H1 (cell line): Measurements from ENCODE around the gene SPTBN5. TPM values are rescaled to one million over a fixed set of nuclear protein-coding genes. Genes with fewer than 3 reads are reported as not detected.

ENCODE experiments used
- CTCF ChIA-PET: fragments of 300-600 bp; sonication (Branson Sonifier 250); formaldehyde crosslinking; loops from one replicate; lab custom pipeline; 2021; ENCODE audit not compliant: partially characterized antibody; lab: Charles Lee
- POLR2A ChIA-PET: fragments of 300-600 bp; sonication (Branson Sonifier 250); formaldehyde crosslinking; loops from one replicate; lab custom pipeline; 2021; ENCODE audit warnings: inconsistent platforms; ENCODE audit not compliant: partially characterized antibody; lab: Charles Lee
- DNase-seq, 2 experiments: peaks; one replicate each; pipeline versions ENCODE4 v3.0.0 to v3.0.0-alpha.2; 2010 to 2022; ENCODE audit warnings: low spot score in 2 of 2, low read depth in 1 of 2, mixed read lengths in 1 of 2
- FAIRE-seq: peaks from 2 replicates; lab custom pipeline; 2011; peaks lifted over from hg19 to GRCh38; lab: Jason Lieb, UNC
- H2AFZ ChIP-seq: 2 replicates; pipeline ENCODE4 v1.8.1; 2012; ENCODE audit warnings: low read length, inconsistent platforms
- H2AK5ac ChIP-seq: 2 replicates; pipeline ENCODE4 v1.6.1; 2013; ENCODE audit warnings: low read depth, low read length
- H2BK120ac ChIP-seq: replicated peaks from 2 replicates; pipeline ENCODE3; 2013; ENCODE audit warnings: low read depth, low read length, inconsistent platforms
- H2BK12ac ChIP-seq: 2 replicates; pipeline ENCODE4 v1.6.1; 2013; ENCODE audit warnings: low read depth, low read length
- H2BK15ac ChIP-seq: 2 replicates; pipeline ENCODE4 v1.6.1; 2013; ENCODE audit warnings: low read length
- H2BK20ac ChIP-seq: 2 replicates; pipeline ENCODE4 v1.6.1; 2013; ENCODE audit warnings: low read length
- H2BK5ac ChIP-seq: 2 replicates; pipeline ENCODE4 v1.6.1; 2013; ENCODE audit warnings: low read depth, low read length
- H3K14ac ChIP-seq: 2 replicates; pipeline ENCODE4 v1.6.1; 2013; ENCODE audit warnings: inconsistent platforms; ENCODE audit not compliant: insufficient read length
- H3K18ac ChIP-seq: 2 replicates; pipeline ENCODE4 v1.6.1; 2013; ENCODE audit warnings: low read length; ENCODE audit errors: extremely low read depth
- H3K23ac ChIP-seq: 2 replicates; pipeline ENCODE4 v1.6.1; 2013; ENCODE audit warnings: inconsistent platforms; ENCODE audit not compliant: insufficient read length
- H3K23me2 ChIP-seq: 2 replicates; pipeline ENCODE4 v1.6.1; 2013; ENCODE audit warnings: low read depth, low read length
- H3K27ac ChIP-seq: 2 replicates; pipeline ENCODE4 v1.6.1; 2011; ENCODE audit warnings: low read depth, low read length, inconsistent platforms
- H3K27me3 ChIP-seq, 4 experiments: replicated peaks in 1 of 4; 1 replicate in 1 of 4; 2 replicates in 3 of 4; pipeline versions ENCODE4 v1.6.1 to v1.8.1; 2011 to 2013; ENCODE audit warnings: low read length in 3 of 4, mild to moderate bottlenecking in 3 of 4, inconsistent platforms in 2 of 4, mixed read lengths in 2 of 4, moderate library complexity in 1 of 4; ENCODE audit not compliant: control insufficient read depth in 3 of 4, insufficient read depth in 3 of 4; ENCODE audit errors: extremely low read depth in 1 of 4
- H3K36me3 ChIP-seq, 4 experiments: 2 replicates each; pipeline versions ENCODE4 v1.6.1 to v1.8.1; 2011 to 2013; ENCODE audit warnings: mild to moderate bottlenecking in 4 of 4, low read length in 3 of 4, moderate library complexity in 2 of 4, control low read depth in 1 of 4, inconsistent platforms in 1 of 4; ENCODE audit not compliant: insufficient read depth in 4 of 4, control insufficient read depth in 2 of 4
- H3K4ac ChIP-seq: replicated peaks from 2 replicates; pipeline ENCODE3; 2013; ENCODE audit warnings: low read length, low read depth, mixed read lengths, inconsistent platforms; ENCODE audit not compliant: insufficient read length
- H3K4me1 ChIP-seq, 4 experiments: replicated peaks in 1 of 4; 1 replicate in 1 of 4; 2 replicates in 3 of 4; pipeline versions ENCODE4 v1.6.1 to v1.8.1; 2011 to 2013; ENCODE audit warnings: low read length in 3 of 4, inconsistent platforms in 2 of 4, mixed read lengths in 1 of 4; ENCODE audit not compliant: insufficient read depth in 4 of 4, control insufficient read depth in 3 of 4
- H3K4me2 ChIP-seq, 2 experiments: 2 replicates each; pipeline versions ENCODE4 v1.6.1 to v1.8.1; 2011 to 2013; ENCODE audit warnings: low read depth in 2 of 2, low read length in 2 of 2, control low read depth in 1 of 2, inconsistent platforms in 1 of 2, mild to moderate bottlenecking in 1 of 2; ENCODE audit not compliant: insufficient read depth in 1 of 2
- H3K4me3 ChIP-seq, 4 experiments: fragments of 200-600, 300-600 bp in 1 of 4; sonication (generic), shearing (Covaris generic), sonication (Bioruptor Twin) in 1 of 4; 2 replicates each; pipeline versions ENCODE4 v1.5.1 to v1.8.1; 2011 to 2016; ENCODE audit warnings: low read length in 4 of 4, low read depth in 3 of 4, control low read depth in 2 of 4, inconsistent platforms in 2 of 4, mild to moderate bottlenecking in 2 of 4, mixed read lengths in 1 of 4, moderate library complexity in 1 of 4; ENCODE audit not compliant: insufficient read depth in 2 of 4; ENCODE audit errors: extremely low read depth in 1 of 4
- H3K56ac ChIP-seq: replicated peaks from 2 replicates; pipeline ENCODE3; 2013; ENCODE audit warnings: low read depth, mild to moderate bottlenecking, mixed read lengths, low read length, inconsistent platforms; ENCODE audit not compliant: insufficient read length
- H3K79me1 ChIP-seq: 2 replicates; pipeline ENCODE4 v1.6.1; 2013; ENCODE audit warnings: low read depth, low read length, control low read depth
- H3K79me2 ChIP-seq, 2 experiments: 2 replicates each; pipeline versions ENCODE4 v1.6.1 to v1.8.1; 2012 to 2013; ENCODE audit warnings: low read length in 2 of 2, mild to moderate bottlenecking in 2 of 2, inconsistent platforms in 1 of 2; ENCODE audit not compliant: insufficient read depth in 2 of 2, control insufficient read depth in 1 of 2
- H3K9ac ChIP-seq, 4 experiments: replicated peaks in 1 of 4; 1 replicate in 1 of 4; 2 replicates in 3 of 4; pipeline versions ENCODE4 v1.6.1 to v1.8.1; 2011 to 2013; ENCODE audit warnings: low read depth in 3 of 4, low read length in 3 of 4, control low read depth in 2 of 4, mild to moderate bottlenecking in 2 of 4, moderate library complexity in 2 of 4, inconsistent platforms in 1 of 4; ENCODE audit errors: extremely low read depth in 1 of 4
- H3K9me3 ChIP-seq, 2 experiments: 2 replicates each; pipeline versions ENCODE4 v1.6.1 to v1.8.1; 2012 to 2013; ENCODE audit warnings: mild to moderate bottlenecking in 2 of 2, moderate library complexity in 2 of 2, control low read depth in 1 of 2, inconsistent platforms in 1 of 2, low read depth in 1 of 2, low read length in 1 of 2, mixed read lengths in 1 of 2; ENCODE audit not compliant: insufficient read depth in 2 of 2
- H4K20me1 ChIP-seq, 2 experiments: replicated peaks in 1 of 2; 2 replicates each; pipeline versions ENCODE3 to v1.8.1; 2011 to 2013; ENCODE audit warnings: inconsistent platforms in 2 of 2, low read length in 2 of 2, mild to moderate bottlenecking in 1 of 2; ENCODE audit not compliant: insufficient read depth in 2 of 2, control insufficient read depth in 1 of 2
- H4K5ac ChIP-seq: 2 replicates; pipeline ENCODE4 v1.6.1; 2013; ENCODE audit warnings: low read length, low read depth, mixed read lengths, inconsistent platforms; ENCODE audit not compliant: insufficient read length
- H4K8ac ChIP-seq: 2 replicates; pipeline ENCODE4 v1.8.0; 2013; ENCODE audit warnings: mild to moderate bottlenecking, moderate library complexity, low read length, inconsistent platforms; ENCODE audit not compliant: insufficient read depth; ENCODE audit errors: extremely low read depth
- H4K91ac ChIP-seq: replicated peaks from 2 replicates; pipeline ENCODE3; 2013; ENCODE audit warnings: low read length, mixed read lengths, inconsistent platforms; ENCODE audit not compliant: insufficient read length
- POLR2AphosphoS5 ChIP-seq: IDR thresholded peaks from 2 replicates; pipeline ENCODE4 v1.6.1; 2011; ENCODE audit warnings: low read depth, low read length
- SP1 ChIP-seq: IDR thresholded peaks from 2 replicates; pipeline ENCODE4 v1.6.1; 2011; ENCODE audit warnings: low read depth, low read length
- WGBS, 2 experiments: shearing (Covaris generic) in 1 of 2; methylation state at CpG; one replicate each; pipeline versions ENCODE4 v1.1.6 to v1.1.7; 2013 to 2015; ENCODE audit warnings: low lambda C conversion rate in 2 of 2, mixed read lengths in 2 of 2, inconsistent platforms in 1 of 2, low coverage in 1 of 2, missing lambda C conversion rate in 1 of 2; ENCODE audit not compliant: insufficient replicate concordance in 2 of 2, insufficient coverage in 1 of 2, insufficient read length in 1 of 2; ENCODE audit errors: extremely low coverage in 1 of 2, missing lambda C conversion rate in 1 of 2; 5-methylcytosine and 5-hydroxymethylcytosine counted together
- polyA plus RNA-seq, 7 experiments: library from polyadenylated mRNA; depleted of rRNA in 3 of 7; stranded (reverse) in 5 of 7; unstranded in 2 of 7; fragments of >200 nt in 5 of 7; fragments of 200-250 nt in 2 of 7; gene quantifications; 1 replicate in 5 of 7; 2 replicates in 1 of 7; 4 replicates in 1 of 7; pipeline versions ENCODE4 v1.2.1 to v1.2.3, GENCODE V29; 2011 to 2013; ENCODE audit warnings: missing spikeins in 2 of 7, mixed read lengths in 2 of 7
- total RNA-seq: library from RNA; stranded (reverse); fragmentation: NEBNext Ultra II Directional; extraction: Animal tissue kit (Norgen Biotek cat#: 25700); gene quantifications from 2 replicates; pipeline ENCODE4 v1.2.1, GENCODE V29; 2021

SPTBN5 gene
- total and polyA plus RNA-seq, 2 of the 8 experiments (the other 6 are each of a cell fraction or from before 2014, with no cell fraction given): 0.32 to 0.84 TPM

GRCh38 chr15:41897363-41897799 is 3.5 kb upstream of the SPTBN5 start:
- DNase-seq: no peak
- Histone ChIP-seq H3K79me2 (no peaks in the 10 kb centered on the region), H2BK120ac (no peak overlapping the region), H3K9me3 (no peaks in the 10 kb centered on the region), H3K4me1 (peaks cover 0 to 2% (median 0%) of the 10 kb centered on the region in 4 experiments; a peak in 1 of 7 replicates), H2AFZ (no peak overlapping the region), H2BK12ac (no peak overlapping the region), H3K18ac (no peak overlapping the region), H2AK5ac (no peak overlapping the region), H3K23ac (no peak overlapping the region), H3K9ac (no peak overlapping the region), H3K27ac (no peak overlapping the region), H3K4me2 (no peak overlapping the region), H3K4me3 (no peak overlapping the region), H4K91ac (no peak overlapping the region), H3K56ac (no peak overlapping the region), H3K4ac (no peak overlapping the region), H3K36me3 (peaks cover 3 to 11% (median 7%) of the 10 kb centered on the region in 4 experiments; a peak in 4 of 8 replicates), H3K79me1 (no peaks in the 10 kb centered on the region), H4K20me1 (no peaks in the 10 kb centered on the region), H3K27me3 (no peaks in the 10 kb centered on the region), H2BK15ac (no peak overlapping the region), H2BK5ac (no peak overlapping the region), H4K8ac (no peak overlapping the region), H2BK20ac (no peak overlapping the region), H3K14ac (no peak overlapping the region), H3K23me2 (peaks cover 2% of the 10 kb centered on the region; the same call in 1 of the 2 replicates), H4K5ac (no peak overlapping the region)
- no peak for TF ChIP-seq SP1
- peak; percentile 28; the same call in 1 of the 2 replicates for TF ChIP-seq POLR2AphosphoS5
- ChIA-PET CTCF (interaction anchor here (1.0 to 1.2 kb wide), 2 partner anchors 28 to 38 kb away, joined by 3 read pairs; no protein-coding TSS in a partner anchor), POLR2A (interaction anchor here (1.0 to 1.7 kb wide), 3 partner anchors 10 to 34 kb away, joined by 4 to 5 read pairs (median 4); no protein-coding TSS in a partner anchor)
- FAIRE-seq: no peak
- WGBS, 2 experiments: 85% methylated on average over 8 of the region's 8 CpGs; no CpG with 5 or more reads in 1 of the 2 experiments
